ENCODE data around the gene RAB24.
"Not testable (repeated sequence)": the region's sequence is repeated elsewhere in the genome, so short reads cannot be mapped to it uniquely, and the experiment has no call there.

The RAB24 gene

GRCh38 chr5:177303121-177303924 is at the start of gene RAB24, which contains the start of gene PRELID1:
RAB24 (minus strand) TSS chr5:177303719; CDS start chr5:177303288, 431 bp downstream.
PRELID1 (plus strand) TSS chr5:177303799; CDS start chr5:177303986, 187 bp downstream.
- peak; percentile 83 for DNase-seq (ENCODE audit: low read depth, low spot score)

- no peak for DNase-seq (ENCODE audit: low read depth, low spot score)
These were observed 49.6 kb upstream of the RAB24 start for GRCh38 chr5:177353093-177353492.

- peak; percentile 87 for DNase-seq (ENCODE audit: low read depth, low spot score)
These were observed 48.1 kb upstream of the RAB24 start, which contains the start of gene LMAN2 for GRCh38 chr5:177351392-177352329. LMAN2 (minus strand) TSS chr5:177351668; CDS start chr5:177351647, 21 bp downstream.

GRCh38 chr5:177350776-177351391 is 47.4 kb upstream of the RAB24 start:
- no peak for DNase-seq (ENCODE audit: low read depth, low spot score)

GRCh38 chr5:177349762-177350161 is 46.2 kb upstream of the RAB24 start:
- no peak for DNase-seq (ENCODE audit: low read depth, low spot score)

- DNase-seq (ENCODE audit: low read depth, low spot score) = no peak
These were observed 45.8 kb upstream of the RAB24 start for GRCh38 chr5:177349362-177349647.

GRCh38 chr5:177347699-177348098 is 44.2 kb upstream of the RAB24 start:
- no peak for DNase-seq (ENCODE audit: low read depth, low spot score)

- no peak for DNase-seq (ENCODE audit: low read depth, low spot score)
These were observed 43.3 kb upstream of the RAB24 start for GRCh38 chr5:177346820-177347219.

- DNase-seq (ENCODE audit: low read depth, low spot score) = no peak
These were observed 41.4 kb upstream of the RAB24 start for GRCh38 chr5:177344891-177345290.

- no peak for DNase-seq (ENCODE audit: low read depth, low spot score)
These were observed 40.3 kb upstream of the RAB24 start for GRCh38 chr5:177343777-177344176.

GRCh38 chr5:177343000-177343399 is 39.5 kb upstream of the RAB24 start:
- DNase-seq (ENCODE audit: low read depth, low spot score) = not testable (repeated sequence)

GRCh38 chr5:177339107-177339638 is 35.7 kb upstream of the RAB24 start:
- DNase-seq (ENCODE audit: low read depth, low spot score) = no peak

- DNase-seq (ENCODE audit: low read depth, low spot score) = no peak
These were observed 35.0 kb upstream of the RAB24 start for GRCh38 chr5:177338251-177339106.

- DNase-seq (ENCODE audit: low read depth, low spot score) = no peak
These were observed 33.3 kb upstream of the RAB24 start for GRCh38 chr5:177336603-177337494.

GRCh38 chr5:177336112-177336511 is 32.6 kb upstream of the RAB24 start:
- DNase-seq (ENCODE audit: low read depth, low spot score) = no peak

- no peak for DNase-seq (ENCODE audit: low read depth, low spot score)
These were observed 32.2 kb upstream of the RAB24 start for GRCh38 chr5:177335701-177336065.

GRCh38 chr5:177334781-177335700 is 31.5 kb upstream of the RAB24 start:
- DNase-seq (ENCODE audit: low read depth, low spot score) = no peak

- no peak for DNase-seq (ENCODE audit: low read depth, low spot score)
These were observed 30.6 kb upstream of the RAB24 start for GRCh38 chr5:177334155-177334551.

All from activated CD4-positive, CD25-positive, alpha-beta regulatory T cell treated with anti-CD3 and anti-CD28 coated beads, Interleukin-2, amount 50 U/mL, for 16 hours (primary cell).